ENCODE data around the gene CHDH. TPM values are rescaled to one million over a fixed set of nuclear protein-coding genes. Genes with fewer than 3 reads are reported as not detected.

Gene CHDH, protein sequence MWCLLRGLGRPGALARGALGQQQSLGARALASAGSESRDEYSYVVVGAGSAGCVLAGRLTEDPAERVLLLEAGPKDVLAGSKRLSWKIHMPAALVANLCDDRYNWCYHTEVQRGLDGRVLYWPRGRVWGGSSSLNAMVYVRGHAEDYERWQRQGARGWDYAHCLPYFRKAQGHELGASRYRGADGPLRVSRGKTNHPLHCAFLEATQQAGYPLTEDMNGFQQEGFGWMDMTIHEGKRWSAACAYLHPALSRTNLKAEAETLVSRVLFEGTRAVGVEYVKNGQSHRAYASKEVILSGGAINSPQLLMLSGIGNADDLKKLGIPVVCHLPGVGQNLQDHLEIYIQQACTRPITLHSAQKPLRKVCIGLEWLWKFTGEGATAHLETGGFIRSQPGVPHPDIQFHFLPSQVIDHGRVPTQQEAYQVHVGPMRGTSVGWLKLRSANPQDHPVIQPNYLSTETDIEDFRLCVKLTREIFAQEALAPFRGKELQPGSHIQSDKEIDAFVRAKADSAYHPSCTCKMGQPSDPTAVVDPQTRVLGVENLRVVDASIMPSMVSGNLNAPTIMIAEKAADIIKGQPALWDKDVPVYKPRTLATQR
- 11.0 TPM for total RNA-seq
- long read RNA-seq, full-length matches to known transcripts = 30 of 49 reads
- long read RNA-seq, partial matches to known transcripts = 6 of 49 reads
- long read RNA-seq, other reads (novel, unspliced or antisense) = 13 of 49 reads

DNA sequence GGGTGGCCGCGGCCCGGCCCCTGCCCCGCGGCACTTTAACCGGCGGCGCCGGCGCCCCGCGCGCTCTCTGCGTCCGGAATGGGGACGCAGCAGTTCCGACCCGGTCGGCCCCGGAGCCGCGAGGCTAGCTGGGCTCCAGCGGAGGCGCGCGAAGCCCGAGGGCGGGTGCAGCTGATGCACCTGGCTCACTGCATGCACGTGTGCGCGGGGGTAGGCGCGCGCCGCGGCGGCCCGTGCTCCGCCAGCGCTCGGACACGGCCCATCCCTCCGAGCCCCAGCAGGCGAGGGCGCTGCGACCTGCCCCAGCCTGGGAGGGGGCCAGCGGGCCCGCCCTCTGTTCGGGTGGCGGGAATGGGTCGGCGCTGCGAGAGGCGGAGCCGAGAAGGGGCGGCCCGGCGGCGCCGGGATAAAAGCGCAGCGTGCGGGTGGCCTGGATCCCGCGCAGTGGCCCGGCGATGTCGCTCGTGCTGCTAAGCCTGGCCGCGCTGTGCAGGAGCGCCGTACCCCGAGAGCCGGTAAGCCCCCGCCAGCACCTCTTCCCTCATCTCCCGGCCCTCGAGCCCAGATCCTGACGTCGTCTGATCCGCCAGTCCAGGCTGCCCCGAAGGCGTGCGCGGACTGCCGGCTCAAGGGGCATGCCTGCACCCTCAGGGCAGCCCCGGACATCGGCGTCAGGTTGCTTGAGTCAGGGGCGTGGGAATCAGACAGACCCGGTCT, at the start of gene CHDH, which contains the start of gene IL17RB:
TSS of gene CHDH (minus strand) at position 286 of the 717 bp plus-strand sequence. CDS start 22,411 bp downstream, outside the sequence.
TSS of gene IL17RB (plus strand) at position 435 of the 717 bp plus-strand sequence. CDS start at position 456, 21 bp downstream.
- DNase-seq (ENCODE audit: missing footprints) (no peak), ATAC-seq (peak; percentile 87)
- intact Hi-C loops (cut with DNase I) = loop anchor here (5.0 kb wide), 1 partner anchor 114 kb away; no protein-coding TSS in a partner anchor

DNA sequence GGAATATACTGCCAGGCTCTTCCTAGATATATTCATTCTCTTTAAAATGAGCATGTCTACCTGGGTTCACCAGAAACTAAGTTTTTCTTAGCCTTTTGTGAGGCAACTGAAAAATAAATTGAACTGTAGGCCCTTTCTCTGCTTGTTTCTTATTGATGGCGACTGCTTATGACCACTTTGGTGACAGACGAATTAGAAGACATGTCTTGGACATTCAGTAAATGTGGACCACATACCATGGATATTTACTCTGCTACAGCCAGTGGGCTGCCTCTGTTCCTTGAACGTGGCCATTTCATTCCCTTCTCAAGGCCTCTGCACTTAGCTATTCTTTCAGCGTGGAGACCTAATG, 46.0 kb upstream of the CHDH start:
- no peak for ATAC-seq

DNA sequence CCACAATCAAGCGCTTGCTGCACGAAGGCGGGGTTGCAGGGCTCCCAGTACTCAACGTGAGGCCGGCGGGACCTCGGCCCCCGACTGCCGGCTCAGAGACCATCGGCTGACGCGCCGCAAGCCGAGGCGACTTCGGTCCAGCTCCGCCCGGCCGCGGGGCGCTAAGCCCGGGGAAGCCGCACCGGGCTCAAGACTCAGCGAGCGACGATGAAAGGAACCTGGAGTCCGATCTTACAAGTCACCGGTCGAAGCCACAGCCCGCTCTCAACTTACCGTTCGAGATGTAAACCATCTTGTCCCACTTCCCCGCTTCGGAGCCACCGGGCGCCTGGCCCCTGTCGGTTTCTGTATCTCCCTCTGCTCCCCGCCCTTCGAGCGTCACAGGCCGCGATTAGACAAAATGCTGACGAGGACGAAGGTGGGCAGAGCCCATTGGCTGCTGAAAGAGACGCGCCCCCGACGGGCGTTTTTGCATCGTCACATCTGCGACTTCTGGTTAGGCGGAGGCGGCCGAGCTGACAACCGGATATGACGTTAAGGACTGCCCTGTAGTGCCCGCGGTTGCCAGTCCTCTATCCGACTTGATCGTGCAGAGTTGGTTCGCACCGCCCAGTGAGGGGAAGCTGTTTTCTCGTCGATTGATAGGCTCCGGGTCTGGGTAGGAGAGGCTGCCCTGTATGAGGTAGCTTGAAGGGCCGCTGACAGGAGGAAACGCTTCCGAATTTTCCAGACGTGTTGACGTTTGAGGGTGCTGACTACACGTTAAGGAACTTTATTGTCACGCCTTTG, 45.5 kb upstream of the CHDH start, which contains the start of gene SELENOK:
TSS of gene SELENOK (minus strand) at position 363 of the 789 bp plus-strand sequence.
- intact Hi-C loops (cut with DNase I) = loop anchor here (1.0 kb wide), 1 partner anchor 9 kb away; the partner anchor contains the start of gene ACTR8
- peak; percentile 100 for DNase-seq (ENCODE audit: missing footprints)
- ATAC-seq = peak; percentile 99

More for the DNA sequence above, 46.0 kb upstream of the CHDH start:
- no peak for DNase-seq (ENCODE audit: missing footprints)
- intact Hi-C loops (cut with DNase I) = no loop called here

DNA sequence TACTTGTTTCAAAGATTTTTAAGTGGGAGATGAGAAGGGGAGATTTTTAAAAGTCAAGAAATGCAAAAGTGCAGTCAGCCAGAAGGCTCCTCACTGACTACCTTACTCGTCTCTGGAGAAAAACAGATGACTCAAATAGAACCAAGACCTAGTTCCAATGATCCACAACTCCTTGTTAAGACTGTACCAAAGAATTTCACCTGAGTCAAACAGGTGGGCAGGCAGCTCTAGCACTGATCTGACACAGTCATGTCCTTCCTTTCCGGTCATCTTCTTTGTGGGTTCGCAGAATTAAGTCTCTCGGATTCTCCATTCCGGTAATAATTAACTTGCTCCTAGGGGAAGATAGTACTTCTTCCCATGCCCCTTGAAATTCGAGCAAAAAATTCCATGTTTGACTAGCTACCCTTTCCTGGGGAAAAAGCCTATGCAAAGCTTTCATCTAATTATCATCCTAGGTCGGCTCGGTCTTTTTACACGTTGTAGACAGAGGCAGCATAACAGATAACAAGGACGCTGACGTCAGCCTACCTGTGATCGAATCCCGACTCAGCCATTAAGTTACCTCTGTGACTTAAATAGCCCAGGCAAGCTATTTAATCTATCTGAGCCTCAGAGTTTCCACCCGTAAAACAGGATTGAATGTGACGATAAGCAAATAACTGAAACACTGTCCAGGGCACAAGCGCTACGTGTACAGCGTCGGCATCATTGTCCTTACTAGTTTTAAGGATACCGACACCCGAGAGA, 44.7 kb upstream of the CHDH start:
- intact Hi-C loops (cut with DNase I) = loop anchor here (1.0 kb wide), 1 partner anchor 9 kb away; the partner anchor contains the start of gene ACTR8
- no peak for ATAC-seq
- no peak for DNase-seq (ENCODE audit: missing footprints)

DNA sequence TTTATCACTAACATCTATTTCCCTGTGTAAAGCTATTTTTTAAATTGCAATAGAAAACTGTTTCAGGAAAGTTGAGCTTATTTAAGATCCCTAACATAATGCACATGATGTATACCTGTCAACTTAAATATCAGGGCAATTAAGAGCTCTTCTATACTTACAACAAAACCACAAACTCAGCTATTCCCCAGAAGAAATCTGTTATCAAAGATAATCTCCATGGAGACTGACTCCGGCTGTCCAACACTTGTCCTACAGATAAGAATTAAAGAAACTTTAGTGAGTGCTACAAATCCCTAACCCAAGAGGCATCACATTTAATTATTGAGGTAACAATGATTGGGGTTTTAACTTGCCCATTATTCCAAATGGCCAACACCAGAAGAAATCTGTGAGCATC, 42.0 kb upstream of the CHDH start:
- intact Hi-C loops (cut with DNase I) = no loop called here
- ATAC-seq (no peak), DNase-seq (ENCODE audit: missing footprints) (no peak)

DNA sequence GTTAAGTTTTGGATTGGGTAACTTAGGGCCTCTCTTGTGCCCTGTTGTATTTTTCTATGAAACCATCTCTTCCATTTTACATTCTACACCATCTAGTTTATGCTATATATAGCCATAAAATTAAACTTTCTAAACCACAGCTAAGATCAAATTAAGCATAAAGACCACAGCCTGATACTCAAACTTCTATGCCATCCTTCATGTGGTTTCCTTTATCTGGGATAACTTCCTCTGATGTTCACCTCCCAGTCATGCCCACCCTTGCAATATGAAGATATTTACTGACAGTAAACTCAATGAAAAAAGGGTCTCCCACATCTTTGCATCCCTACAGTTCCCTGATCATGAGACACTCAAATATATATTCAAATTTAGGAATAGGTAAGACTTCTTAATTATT, 41.2 kb upstream of the CHDH start:
- DNase-seq (ENCODE audit: missing footprints) = no peak
- ATAC-seq = no peak
- intact Hi-C loops (cut with DNase I) = no loop called here

DNA sequence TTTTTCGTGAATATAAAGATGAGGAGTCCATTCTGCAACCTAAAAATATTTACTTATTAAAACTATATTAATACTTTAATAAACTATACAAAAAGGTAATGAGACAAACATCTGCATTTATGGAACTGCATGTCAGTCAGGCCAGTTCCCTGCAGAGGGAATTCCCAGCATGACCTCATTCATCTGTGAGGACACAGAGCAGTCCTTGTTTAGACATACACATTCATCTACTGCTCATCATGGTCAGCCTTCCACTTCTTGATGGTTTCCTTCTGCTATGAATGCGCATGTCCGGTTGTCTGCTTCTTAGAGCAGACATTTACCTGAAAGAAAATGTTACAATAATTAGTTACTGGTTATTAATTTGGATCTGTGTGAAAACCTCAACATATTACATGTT, 39.0 kb upstream of the CHDH start:
- intact Hi-C loops (cut with DNase I) = no loop called here
- ATAC-seq (no peak), DNase-seq (ENCODE audit: missing footprints) (no peak)

DNA sequence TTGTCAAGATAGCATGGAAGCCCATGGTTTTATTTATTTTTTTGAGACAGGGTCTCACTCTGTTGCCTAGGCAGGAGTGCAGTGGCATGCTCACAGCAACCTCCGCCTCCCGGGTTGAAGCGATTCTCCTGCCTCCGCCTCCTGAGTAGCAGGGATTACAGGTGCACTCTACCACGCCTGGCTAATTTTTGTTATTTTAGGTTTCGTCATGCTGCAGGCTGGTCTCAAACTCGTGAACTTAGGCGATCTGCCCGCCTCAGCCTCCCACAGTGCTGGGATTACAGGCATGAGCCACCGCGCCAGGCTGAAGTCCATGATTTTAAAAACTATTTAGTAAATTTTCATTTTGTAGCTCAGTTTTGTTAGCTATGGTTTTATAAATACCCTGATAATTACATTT, 38.4 kb upstream of the CHDH start:
- DNase-seq (ENCODE audit: missing footprints) (no peak), ATAC-seq (no peak)

DNA sequence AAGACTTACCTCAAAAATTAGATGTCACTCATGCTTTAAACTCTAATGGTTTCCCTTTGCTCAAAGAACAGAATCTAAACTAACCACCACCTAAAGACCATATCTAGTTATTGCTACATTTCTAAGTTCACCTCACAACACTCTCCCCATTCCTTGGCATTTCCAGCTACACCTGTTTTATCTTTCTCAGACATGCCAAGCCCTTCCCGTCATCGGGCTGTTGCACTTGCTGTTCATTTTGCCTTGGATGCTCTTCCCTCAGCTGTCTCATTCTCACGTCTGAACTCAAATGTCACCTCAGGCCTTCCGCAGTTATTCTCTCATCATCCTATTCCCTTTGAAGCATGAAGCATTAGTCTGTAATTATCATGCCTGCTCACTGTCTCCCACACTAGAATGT, 36.8 kb upstream of the CHDH start:
- no peak for DNase-seq (ENCODE audit: missing footprints)
- ATAC-seq = no peak
- intact Hi-C loops (cut with DNase I) = no loop called here

More for the DNA sequence above, 38.4 kb upstream of the CHDH start:
- intact Hi-C loops (cut with DNase I) = no loop called here

DNA sequence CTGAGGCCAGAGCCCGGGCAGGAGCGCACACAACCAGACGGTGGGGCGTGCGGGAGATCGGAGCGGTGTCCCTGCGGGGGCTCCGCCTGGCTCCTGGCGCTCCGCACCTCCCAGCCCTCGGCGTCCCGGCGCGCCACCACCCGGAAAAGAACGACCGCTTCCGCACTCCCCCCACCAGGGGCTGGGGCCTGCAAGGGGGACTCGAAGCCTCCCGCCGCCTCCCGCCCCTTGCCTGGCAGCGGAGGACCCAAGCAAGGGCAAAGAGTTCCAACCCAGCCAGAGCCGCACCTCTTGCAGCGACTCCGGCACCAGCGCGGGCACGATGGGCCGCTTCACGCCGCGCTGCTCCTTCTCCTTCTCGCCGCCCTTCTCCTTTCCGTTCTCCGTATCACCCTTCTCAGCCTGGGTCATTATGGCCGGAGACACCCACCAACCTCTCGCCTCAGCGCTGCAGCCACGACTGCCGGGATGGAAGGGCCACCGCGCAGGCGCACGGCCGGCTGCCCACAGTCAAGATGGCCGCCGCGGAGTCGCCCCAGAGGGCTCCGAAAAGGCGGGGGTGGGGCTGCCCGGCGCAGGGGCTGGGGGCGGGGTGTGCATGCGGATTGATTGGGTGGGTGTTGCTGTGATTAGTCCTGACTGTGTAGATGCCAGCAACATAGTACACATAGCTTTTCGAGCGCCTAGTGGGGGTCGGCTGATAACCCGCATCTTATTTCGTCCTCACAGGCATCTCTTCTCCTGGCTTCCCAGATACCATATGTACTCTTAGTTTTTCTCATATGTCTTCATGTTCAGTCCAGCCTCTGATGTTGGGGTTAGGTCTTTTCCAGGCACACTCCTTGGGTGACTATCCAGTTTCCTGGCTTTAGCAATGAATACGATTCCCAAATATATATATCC, 35.7 kb upstream of the CHDH start, which contains the start of gene ACTR8:
TSS of gene ACTR8 (minus strand) at position 462 of the 903 bp plus-strand sequence. CDS start at position 411, 51 bp downstream.
- peak; percentile 94 for DNase-seq (ENCODE audit: missing footprints)
- peak; percentile 99 for ATAC-seq
- intact Hi-C loops (cut with DNase I) = loop anchor here (1.0 kb wide), 1 partner anchor 9 kb away; the partner anchor contains the start of gene SELENOK

DNA sequence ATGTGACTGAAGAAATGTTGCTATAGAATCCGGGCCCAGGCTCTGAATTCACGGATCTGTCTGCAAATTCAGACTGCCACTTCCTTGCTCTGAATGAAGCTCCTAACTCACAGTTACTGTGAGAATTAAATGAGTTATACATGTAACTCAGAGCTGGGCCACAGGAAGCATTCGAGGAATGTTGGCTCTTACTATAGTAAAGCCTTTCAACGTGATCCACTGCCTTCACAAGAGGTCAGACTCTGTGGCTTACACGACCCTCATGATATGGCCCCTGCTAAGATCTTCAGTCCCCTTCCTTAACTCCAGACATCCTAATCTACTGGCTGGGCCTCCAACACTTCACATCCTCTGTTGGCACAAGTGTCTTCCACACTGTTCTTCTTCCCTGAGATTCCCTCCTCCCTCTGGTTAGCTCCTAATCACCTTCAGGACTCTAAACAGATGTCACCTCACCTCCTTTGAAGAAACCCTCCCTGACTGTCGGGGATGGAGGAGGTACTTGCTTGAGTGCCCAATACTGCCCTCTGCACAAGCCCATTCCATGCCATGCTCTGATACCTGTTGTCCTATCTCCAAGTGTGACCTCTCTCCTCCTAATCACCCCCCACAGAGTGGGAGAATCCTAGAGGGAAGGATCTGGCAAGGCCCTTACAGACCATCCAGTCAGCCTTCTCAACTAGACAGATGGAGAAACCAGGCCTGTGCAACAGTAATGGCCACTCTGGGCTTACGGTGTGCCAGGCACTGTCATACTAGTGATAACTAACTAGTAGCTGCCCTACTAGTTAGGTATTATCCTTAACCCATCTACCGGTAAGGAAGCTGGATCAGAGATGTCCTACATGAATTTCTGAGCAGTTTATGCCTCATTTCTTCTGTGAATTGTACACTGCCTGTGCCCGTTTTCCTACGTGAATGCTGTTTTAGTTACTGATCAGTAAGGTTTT, 34.5 kb upstream of the CHDH start:
- ATAC-seq = no peak
- intact Hi-C loops (cut with DNase I) = no loop called here

DNA sequence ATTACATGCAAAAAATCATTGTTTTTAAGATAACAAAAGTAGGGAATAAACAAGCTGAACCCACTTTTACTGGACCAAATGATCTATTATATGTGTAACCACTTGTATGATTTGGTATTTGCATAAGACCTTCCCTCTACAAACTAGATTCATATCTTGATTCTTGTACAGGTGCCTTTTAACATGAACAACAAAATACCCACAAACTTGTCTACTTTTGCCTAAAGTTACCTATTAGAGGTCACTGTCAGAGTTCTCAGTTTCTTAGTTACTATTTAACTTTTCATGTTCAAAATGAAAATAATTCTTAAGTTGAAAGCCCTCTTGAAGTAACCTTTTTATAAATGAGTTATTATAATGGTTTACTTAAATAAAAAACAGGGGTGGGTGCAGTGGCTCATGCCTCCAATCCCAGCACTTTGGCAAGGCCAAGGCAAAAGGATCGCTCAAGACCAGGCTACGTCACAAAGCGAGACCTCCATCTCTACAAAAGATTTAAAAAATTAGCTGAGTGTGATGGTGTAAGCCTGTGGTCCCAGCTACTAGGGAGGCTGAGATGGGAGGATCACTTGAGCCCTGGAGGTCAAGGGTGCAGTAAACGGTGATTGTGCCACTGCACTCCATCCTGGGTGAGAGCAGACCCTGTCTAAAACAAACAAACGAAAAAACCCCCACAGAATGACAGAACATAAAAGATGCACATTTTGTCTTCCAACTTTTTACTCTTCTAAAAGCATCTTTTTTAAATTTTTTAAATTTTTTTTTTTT, 19.7 kb upstream of the CHDH start:
- intact Hi-C loops (cut with DNase I) = no loop called here
- ATAC-seq = no peak
- no peak for DNase-seq (ENCODE audit: missing footprints)

More for the DNA sequence above, 34.5 kb upstream of the CHDH start:
- DNase-seq (ENCODE audit: missing footprints) = no peak

DNA sequence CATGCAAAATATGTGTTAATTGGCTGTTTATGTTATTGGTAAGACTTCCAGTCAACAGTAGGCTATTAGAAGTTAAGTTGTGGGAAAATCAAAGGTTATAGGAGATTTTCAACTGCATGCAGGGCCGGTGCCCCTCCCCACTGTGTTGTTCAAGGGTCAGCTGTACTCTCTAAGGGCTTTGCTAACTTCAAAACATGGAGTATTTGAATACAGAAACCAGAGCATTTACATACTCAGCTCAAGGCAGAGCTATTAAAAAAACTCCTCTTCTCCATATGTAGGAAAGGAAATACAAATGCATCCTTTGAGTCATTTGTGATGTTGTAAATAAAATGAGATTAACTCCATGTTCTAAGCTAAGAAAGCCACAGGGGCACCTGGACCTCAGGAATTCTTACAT, 16.9 kb upstream of the CHDH start:
- no peak for ATAC-seq
- DNase-seq (ENCODE audit: missing footprints) = no peak
- intact Hi-C loops (cut with DNase I) = no loop called here

DNA sequence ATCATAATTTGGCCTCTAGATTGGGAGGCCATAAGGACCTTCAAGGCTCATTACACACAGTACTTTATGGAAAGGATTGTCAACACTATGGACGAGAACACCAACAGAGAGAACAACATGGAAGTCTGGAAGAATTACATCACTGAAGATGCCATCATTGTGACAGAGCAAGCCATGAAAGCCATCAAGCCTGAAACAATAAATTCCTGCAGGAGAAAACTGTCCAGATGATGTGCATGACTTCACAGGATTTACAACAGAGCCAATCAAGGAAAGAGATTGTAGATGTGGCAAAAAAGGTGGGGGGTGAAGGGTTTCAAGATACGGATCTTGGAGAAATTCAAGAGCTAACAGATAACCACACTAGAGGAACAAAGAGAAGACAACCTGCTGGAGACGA, 16.0 kb upstream of the CHDH start:
- DNase-seq (ENCODE audit: missing footprints) = no peak
- intact Hi-C loops (cut with DNase I) = no loop called here

DNA sequence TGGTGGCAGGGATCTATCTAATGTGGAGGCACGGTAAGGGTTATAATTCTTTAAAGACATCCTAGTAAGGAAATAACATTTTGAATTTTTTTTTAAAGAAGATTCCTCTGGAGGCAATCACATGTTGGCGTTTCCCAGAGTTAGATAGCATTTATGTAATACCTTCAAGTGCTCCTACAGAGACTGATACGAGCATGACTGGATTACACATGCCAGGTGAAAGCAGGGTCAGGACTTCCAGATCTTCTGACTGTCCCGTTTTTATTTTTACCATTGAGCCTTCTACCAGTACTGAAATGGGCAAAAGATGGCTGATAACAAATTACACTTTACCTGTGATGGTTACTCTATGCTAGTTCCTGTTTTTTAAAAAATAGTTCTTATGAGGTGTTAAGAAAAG, 14.0 kb upstream of the CHDH start:
- ATAC-seq (peak; percentile 54), DNase-seq (ENCODE audit: missing footprints) (no peak)
- intact Hi-C loops (cut with DNase I) = no loop called here

More for the DNA sequence above, 16.0 kb upstream of the CHDH start:
- no peak for ATAC-seq
